Stimulated activated naive CD8-positive, alpha-beta T cell treated with anti-CD3 and anti-CD28 coated beads, Interleukin-15, Interleukin-2, amounts not matched to agents 100 ng/mL and 50 ng/mL, for 24 hours (primary cell): ENCODE measurements around the gene TPH1.

Source experiments
- H3K27ac Mint-ChIP-seq: one replicate; pipeline ENCODE4 v1.8.0; 2021; ENCODE audit warnings: mild to moderate bottlenecking, mixed read lengths
- H3K27me3 Mint-ChIP-seq: one replicate; pipeline ENCODE4 v1.8.0; 2021; ENCODE audit warnings: mixed read lengths
- H3K36me3 Mint-ChIP-seq: one replicate; pipeline ENCODE4 v1.8.0; 2021; ENCODE audit warnings: low read depth, mixed read lengths
- H3K4me1 Mint-ChIP-seq: one replicate; pipeline ENCODE4 v1.8.0; 2021; ENCODE audit warnings: low read depth, mixed read lengths
- H3K4me3 Mint-ChIP-seq: one replicate; pipeline ENCODE4 v1.8.0; 2021; ENCODE audit warnings: mild to moderate bottlenecking, mixed read lengths
- H3K9me3 Mint-ChIP-seq: one replicate; pipeline ENCODE4 v1.8.0; 2021; ENCODE audit warnings: mixed read lengths

The TPH1 gene

GRCh38 chr11:18046116-18046777, at the start of gene TPH1:
TPH1 (minus strand) TSS chr11:18046269; CDS start chr11:18040762, 5,507 bp downstream.
- Mint-ChIP-seq H3K36me3 (peaks cover 6% of the 10 kb centered on the region), H3K4me3 (no peak within 1 kb of the TSS), H3K27me3 (peaks cover 40% of the 10 kb centered on the region), H3K4me1 (no peaks in the 10 kb centered on the region), H3K9me3 (peaks cover 6% of the 10 kb centered on the region), H3K27ac (no peak within 1 kb of the TSS)

- Mint-ChIP-seq H3K9me3 (no peaks in the 10 kb centered on the region), H3K36me3 (peaks cover 74% of the 10 kb centered on the region), H3K27ac (peak overlapping the region; percentile 36)
These were observed 47.9 kb upstream of the TPH1 start for GRCh38 chr11:18093959-18094358.

GRCh38 chr11:18091731-18092130, 45.7 kb upstream of the TPH1 start:
- Mint-ChIP-seq H3K4me3 (no peak overlapping the region), H3K36me3 (peaks cover 77% of the 10 kb centered on the region), H3K9me3 (no peaks in the 10 kb centered on the region), H3K27ac (no peak overlapping the region), H3K27me3 (no peaks in the 10 kb centered on the region), H3K4me1 (peaks cover 9% of the 10 kb centered on the region)

More at GRCh38 chr11:18093959-18094358, 47.9 kb upstream of the TPH1 start:
- no peaks in the 10 kb centered on the region for H3K27me3 Mint-ChIP-seq
- H3K4me1 Mint-ChIP-seq = peaks cover 9% of the 10 kb centered on the region
- H3K4me3 Mint-ChIP-seq = no peak overlapping the region

GRCh38 chr11:18088966-18089365, 42.9 kb upstream of the TPH1 start:
- H3K27ac Mint-ChIP-seq = no peak overlapping the region
- peaks cover 4% of the 10 kb centered on the region for H3K4me1 Mint-ChIP-seq
- H3K4me3 Mint-ChIP-seq = no peak overlapping the region
- H3K9me3 Mint-ChIP-seq = no peaks in the 10 kb centered on the region
- H3K27me3 Mint-ChIP-seq = no peaks in the 10 kb centered on the region
- peaks cover 75% of the 10 kb centered on the region for H3K36me3 Mint-ChIP-seq

GRCh38 chr11:18088366-18088765, 42.3 kb upstream of the TPH1 start:
- Mint-ChIP-seq H3K4me1 (no peaks in the 10 kb centered on the region), H3K9me3 (no peaks in the 10 kb centered on the region), H3K4me3 (no peak overlapping the region), H3K27ac (no peak overlapping the region), H3K36me3 (peaks cover 73% of the 10 kb centered on the region), H3K27me3 (no peaks in the 10 kb centered on the region)

- H3K4me3 Mint-ChIP-seq = no peak overlapping the region
- peak overlapping the region; percentile 20 for H3K27ac Mint-ChIP-seq
- H3K4me1 Mint-ChIP-seq = no peaks in the 10 kb centered on the region
- no peaks in the 10 kb centered on the region for H3K27me3 Mint-ChIP-seq
- peaks cover 54% of the 10 kb centered on the region for H3K36me3 Mint-ChIP-seq
- H3K9me3 Mint-ChIP-seq = no peaks in the 10 kb centered on the region
These were observed 35.5 kb upstream of the TPH1 start for GRCh38 chr11:18081551-18081950.

- Mint-ChIP-seq H3K27me3 (no peaks in the 10 kb centered on the region), H3K4me1 (no peaks in the 10 kb centered on the region), H3K9me3 (no peaks in the 10 kb centered on the region), H3K27ac (no peak overlapping the region), H3K36me3 (peaks cover 54% of the 10 kb centered on the region), H3K4me3 (no peak overlapping the region)
These were observed 34.4 kb upstream of the TPH1 start for GRCh38 chr11:18080451-18080850.

GRCh38 chr11:18078909-18079308, 32.8 kb upstream of the TPH1 start:
- Mint-ChIP-seq H3K36me3 (peaks cover 47% of the 10 kb centered on the region), H3K27me3 (no peaks in the 10 kb centered on the region), H3K9me3 (no peaks in the 10 kb centered on the region), H3K27ac (no peak overlapping the region), H3K4me1 (no peaks in the 10 kb centered on the region), H3K4me3 (no peak overlapping the region)

- no peak overlapping the region for H3K27ac Mint-ChIP-seq
- no peaks in the 10 kb centered on the region for H3K27me3 Mint-ChIP-seq
- H3K4me3 Mint-ChIP-seq = no peak overlapping the region
- H3K36me3 Mint-ChIP-seq = peaks cover 30% of the 10 kb centered on the region
- no peaks in the 10 kb centered on the region for H3K9me3 Mint-ChIP-seq
- H3K4me1 Mint-ChIP-seq = no peaks in the 10 kb centered on the region
These were observed 29.4 kb upstream of the TPH1 start for GRCh38 chr11:18075444-18075843.

GRCh38 chr11:18071098-18071705, 25.1 kb upstream of the TPH1 start:
- H3K4me3 Mint-ChIP-seq = no peak overlapping the region
- H3K36me3 Mint-ChIP-seq = peaks cover 14% of the 10 kb centered on the region

GRCh38 chr11:18067372-18067771, 21.3 kb upstream of the TPH1 start:
- H3K36me3 Mint-ChIP-seq = peaks cover 5% of the 10 kb centered on the region
- no peak overlapping the region for H3K27ac Mint-ChIP-seq
- H3K27me3 Mint-ChIP-seq = no peaks in the 10 kb centered on the region
- H3K4me1 Mint-ChIP-seq = no peaks in the 10 kb centered on the region
- no peaks in the 10 kb centered on the region for H3K9me3 Mint-ChIP-seq
- H3K4me3 Mint-ChIP-seq = no peak overlapping the region

More at GRCh38 chr11:18071098-18071705, 25.1 kb upstream of the TPH1 start:
- Mint-ChIP-seq H3K9me3 (no peaks in the 10 kb centered on the region), H3K4me1 (no peaks in the 10 kb centered on the region), H3K27me3 (no peaks in the 10 kb centered on the region), H3K27ac (no peak overlapping the region)

- Mint-ChIP-seq H3K27ac (no peak overlapping the region), H3K9me3 (no peaks in the 10 kb centered on the region), H3K27me3 (no peaks in the 10 kb centered on the region), H3K4me3 (no peak overlapping the region), H3K36me3 (peaks cover 5% of the 10 kb centered on the region), H3K4me1 (no peaks in the 10 kb centered on the region)
These were observed 20.6 kb upstream of the TPH1 start for GRCh38 chr11:18066626-18067025.

GRCh38 chr11:18065572-18065971, 19.5 kb upstream of the TPH1 start:
- no peaks in the 10 kb centered on the region for H3K27me3 Mint-ChIP-seq
- no peak overlapping the region for H3K27ac Mint-ChIP-seq
- H3K9me3 Mint-ChIP-seq = no peaks in the 10 kb centered on the region

GRCh38 chr11:18064450-18065054, 18.5 kb upstream of the TPH1 start:
- Mint-ChIP-seq H3K27me3 (no peaks in the 10 kb centered on the region), H3K4me3 (no peak overlapping the region), H3K36me3 (no peaks in the 10 kb centered on the region), H3K4me1 (no peaks in the 10 kb centered on the region), H3K27ac (no peak overlapping the region), H3K9me3 (no peaks in the 10 kb centered on the region)

More at GRCh38 chr11:18065572-18065971, 19.5 kb upstream of the TPH1 start:
- no peaks in the 10 kb centered on the region for H3K4me1 Mint-ChIP-seq
- H3K36me3 Mint-ChIP-seq = no peaks in the 10 kb centered on the region
- H3K4me3 Mint-ChIP-seq = no peak overlapping the region

GRCh38 chr11:18063862-18064434, 17.9 kb upstream of the TPH1 start:
- H3K4me1 Mint-ChIP-seq = no peaks in the 10 kb centered on the region
- H3K4me3 Mint-ChIP-seq = no peak overlapping the region
- H3K27ac Mint-ChIP-seq = no peak overlapping the region
- no peaks in the 10 kb centered on the region for H3K9me3 Mint-ChIP-seq
- no peaks in the 10 kb centered on the region for H3K27me3 Mint-ChIP-seq
- H3K36me3 Mint-ChIP-seq = no peaks in the 10 kb centered on the region
